Measurements from ENCODE around the gene TBCD.
A peak's percentile ranks its signal among the peaks of the same experiment; 100 is the strongest.

GRCh38 chr17:82868715-82869131, 116.9 kb downstream of the TBCD start:
- no peak for TF ChIP-seq POLR2A (conservative IDR thresholded peaks at IDR 0.05)
- TF ChIP-seq USF2 (CRISPR knock-in tag; IDR thresholded peaks at IDR 0.05): no peak
- TF ChIP-seq YY1 (IDR thresholded peaks at IDR 0.05; ENCODE audit: borderline replicate concordance in 1 of 3, control insufficient read depth in 1 of 3, extremely low read depth in 1 of 3, insufficient read depth in 3 of 3, insufficient read length in 1 of 3, insufficient replicate concordance in 2 of 3, low read depth in 1 of 3, low read length in 2 of 3): no peak
- peak; percentile 20; the same call in 1 of the 2 replicates for TF ChIP-seq TFAP4 (CRISPR knock-in tag; IDR thresholded peaks at IDR 0.05; ENCODE audit: borderline replicate concordance)
- no peak for TF ChIP-seq BRCA1 (IDR thresholded peaks at IDR 0.05)
- no peak for TF ChIP-seq BRCA1 (CRISPR knock-in tag; IDR thresholded peaks at IDR 0.05)
- TF ChIP-seq REST (IDR thresholded peaks at IDR 0.05; ENCODE audit: borderline replicate concordance): no peak
- no peak for TF ChIP-seq REST (CRISPR knock-in tag; IDR thresholded peaks at IDR 0.05; ENCODE audit: low read depth)
- TF ChIP-seq PCBP2 (IDR thresholded peaks at IDR 0.05; ENCODE audit: low read depth, low read length, poor library complexity, severe bottlenecking): no peak
- no peak for TF ChIP-seq ZNF184 (CRISPR knock-in tag; IDR thresholded peaks at IDR 0.05)
